IPS-15b (cell line): ENCODE data around the gene DNHD1.

Experiments used
- H3K27me3 ChIP-seq: one replicate; pipeline ENCODE4 v1.6.1; 2013; ENCODE audit warnings: low read length; ENCODE audit not compliant: control insufficient read depth, insufficient read depth
- H3K36me3 ChIP-seq: one replicate; pipeline ENCODE4 v1.6.1; 2013; ENCODE audit warnings: low read length; ENCODE audit not compliant: control insufficient read depth, insufficient read depth
- H3K4me1 ChIP-seq: one replicate; pipeline ENCODE4 v1.6.1; 2013; ENCODE audit warnings: mild to moderate bottlenecking, low read length; ENCODE audit not compliant: control insufficient read depth, insufficient read depth
- H3K4me3 ChIP-seq: one replicate; pipeline ENCODE4 v1.5.1; 2013; ENCODE audit warnings: low read depth, low read length
- H3K9ac ChIP-seq: one replicate; pipeline ENCODE4 v1.6.1; 2013; ENCODE audit warnings: low read depth, mild to moderate bottlenecking, low read length
- H3K9me3 ChIP-seq: one replicate; pipeline ENCODE4 v1.6.1; 2013; ENCODE audit warnings: mild to moderate bottlenecking, low read length; ENCODE audit not compliant: control insufficient read depth, insufficient read depth

Gene DNHD1

DNA sequence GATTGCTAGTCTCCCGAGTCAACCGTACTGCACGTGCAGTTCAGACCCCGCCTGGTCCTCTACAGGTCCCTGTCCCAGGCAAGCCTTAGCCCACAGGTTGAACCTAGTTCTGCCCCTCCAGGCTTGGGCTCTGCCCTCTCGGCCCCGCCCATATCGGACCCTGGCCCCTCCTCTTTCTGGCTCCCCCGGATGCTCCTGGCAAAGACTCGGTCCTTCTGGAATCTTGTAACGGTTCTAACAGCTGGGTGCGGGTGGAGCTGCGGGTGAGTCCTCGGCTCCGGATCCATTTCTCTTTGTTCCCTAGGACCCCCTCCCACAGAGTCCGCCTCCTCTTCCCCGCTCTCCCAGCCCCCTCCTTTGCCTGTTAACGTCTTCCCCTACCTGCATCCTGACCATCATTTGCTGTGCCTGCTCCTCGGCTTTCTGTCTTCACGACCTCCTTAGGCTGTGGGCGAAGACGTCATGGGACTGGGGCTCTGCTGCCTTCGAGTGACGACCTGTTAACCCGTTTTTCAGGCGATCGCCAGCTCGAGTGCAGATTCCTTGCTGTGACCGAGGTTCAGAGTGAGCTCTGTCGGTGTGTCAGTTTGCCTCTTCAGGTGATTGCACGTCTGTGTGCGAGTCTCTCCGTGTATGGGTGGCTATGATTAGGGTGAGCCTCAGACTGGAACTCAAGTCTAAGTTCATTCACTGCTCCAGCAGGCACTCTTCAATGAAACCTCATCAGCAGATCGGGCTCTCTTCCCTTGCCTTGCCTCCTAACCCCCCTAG lies at the start of gene DNHD1:
Gene DNHD1 (plus strand): TSS at position 212 of the 771 bp plus-strand sequence. CDS start 936 bp downstream, outside the sequence.
- Histone ChIP-seq H3K4me3 (peak within 1 kb of the TSS; percentile 27), H3K9me3 (no peaks in the 10 kb centered on the region), H3K9ac (no peak within 1 kb of the TSS), H3K4me1 (peaks cover 4% of the 10 kb centered on the region), H3K36me3 (no peaks in the 10 kb centered on the region), H3K27me3 (no peaks in the 10 kb centered on the region)

DNA sequence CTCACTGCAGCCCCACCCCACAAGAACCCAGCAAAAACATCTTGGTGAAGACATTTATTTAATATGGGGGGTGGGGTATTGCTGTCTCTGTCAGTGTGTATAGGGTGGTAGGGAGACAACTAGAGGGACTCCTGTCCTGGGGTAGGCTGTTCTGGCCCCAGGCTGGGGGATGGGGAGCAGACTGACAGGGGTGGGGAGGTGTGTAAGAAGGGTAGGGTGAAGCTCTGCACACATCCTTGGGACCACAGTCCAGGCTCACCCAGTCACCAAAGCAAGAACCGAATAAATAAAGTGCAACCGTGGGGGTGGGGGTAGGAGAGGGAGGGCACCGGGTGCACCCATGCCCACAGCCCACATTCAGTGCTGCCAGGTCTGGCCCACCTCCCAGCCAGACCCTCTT lies 48.5 kb upstream of the DNHD1 start:
- no peaks in the 10 kb centered on the region for H3K4me1 ChIP-seq
- no peaks in the 10 kb centered on the region for H3K9me3 ChIP-seq
- no peaks in the 10 kb centered on the region for H3K27me3 ChIP-seq
- no peak overlapping the region for H3K9ac ChIP-seq
- no peak overlapping the region for H3K4me3 ChIP-seq
- peaks cover 11% of the 10 kb centered on the region for H3K36me3 ChIP-seq

DNA sequence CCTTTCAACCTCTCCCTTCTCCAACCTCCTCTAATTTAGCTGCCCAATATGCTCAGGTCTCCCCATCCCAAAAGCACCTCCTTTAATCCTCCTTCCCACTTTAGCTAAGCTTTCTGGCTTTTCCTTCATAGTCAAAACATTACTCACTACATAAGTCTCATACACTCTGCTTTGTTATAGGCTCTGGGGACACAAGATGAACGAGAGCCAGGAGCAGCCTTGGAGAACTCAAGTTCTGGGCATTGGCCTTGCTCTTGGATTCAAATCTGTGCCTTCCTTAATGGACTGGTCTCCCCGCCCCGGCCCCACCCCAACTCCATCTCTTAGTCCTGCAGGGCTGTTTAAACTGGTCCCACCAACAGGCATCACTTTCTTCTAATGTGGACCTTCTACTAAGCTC lies 44.9 kb upstream of the DNHD1 start:
- Histone ChIP-seq H3K4me1 (no peaks in the 10 kb centered on the region), H3K4me3 (no peak overlapping the region), H3K27me3 (no peaks in the 10 kb centered on the region), H3K9me3 (no peaks in the 10 kb centered on the region), H3K36me3 (peaks cover 29% of the 10 kb centered on the region), H3K9ac (no peak overlapping the region)

DNA sequence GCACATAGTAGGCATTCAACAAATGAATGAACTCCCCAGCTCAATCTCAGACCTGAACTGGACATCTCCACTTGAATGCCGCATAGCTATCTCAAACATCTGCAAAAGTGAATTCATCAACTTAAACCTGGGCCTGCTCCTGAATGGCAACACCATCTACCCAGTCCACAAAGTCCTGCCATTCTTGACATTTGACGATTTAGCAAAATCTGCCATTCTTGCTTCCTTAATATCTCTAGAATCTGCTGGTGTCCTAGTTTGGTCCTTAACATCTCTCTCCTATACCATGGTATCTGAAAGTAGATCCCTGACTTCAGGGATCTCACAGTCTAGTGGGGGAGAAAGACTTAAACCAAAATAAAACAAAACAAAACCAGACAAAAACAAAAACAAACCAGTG lies 43.9 kb upstream of the DNHD1 start:
- peaks cover 35% of the 10 kb centered on the region for H3K36me3 ChIP-seq
- H3K4me1 ChIP-seq, result no peaks in the 10 kb centered on the region
- no peaks in the 10 kb centered on the region for H3K9me3 ChIP-seq
- no peaks in the 10 kb centered on the region for H3K27me3 ChIP-seq
- H3K9ac ChIP-seq, result no peak overlapping the region
- H3K4me3 ChIP-seq, result no peak overlapping the region

GRCh38 chr11:6455070-6455469 lies 42.0 kb upstream of the DNHD1 start:
- no peak overlapping the region for H3K9ac ChIP-seq
- no peaks in the 10 kb centered on the region for H3K9me3 ChIP-seq
- no peaks in the 10 kb centered on the region for H3K27me3 ChIP-seq
- no peaks in the 10 kb centered on the region for H3K4me1 ChIP-seq
- no peak overlapping the region for H3K4me3 ChIP-seq
- peaks cover 30% of the 10 kb centered on the region for H3K36me3 ChIP-seq

DNA sequence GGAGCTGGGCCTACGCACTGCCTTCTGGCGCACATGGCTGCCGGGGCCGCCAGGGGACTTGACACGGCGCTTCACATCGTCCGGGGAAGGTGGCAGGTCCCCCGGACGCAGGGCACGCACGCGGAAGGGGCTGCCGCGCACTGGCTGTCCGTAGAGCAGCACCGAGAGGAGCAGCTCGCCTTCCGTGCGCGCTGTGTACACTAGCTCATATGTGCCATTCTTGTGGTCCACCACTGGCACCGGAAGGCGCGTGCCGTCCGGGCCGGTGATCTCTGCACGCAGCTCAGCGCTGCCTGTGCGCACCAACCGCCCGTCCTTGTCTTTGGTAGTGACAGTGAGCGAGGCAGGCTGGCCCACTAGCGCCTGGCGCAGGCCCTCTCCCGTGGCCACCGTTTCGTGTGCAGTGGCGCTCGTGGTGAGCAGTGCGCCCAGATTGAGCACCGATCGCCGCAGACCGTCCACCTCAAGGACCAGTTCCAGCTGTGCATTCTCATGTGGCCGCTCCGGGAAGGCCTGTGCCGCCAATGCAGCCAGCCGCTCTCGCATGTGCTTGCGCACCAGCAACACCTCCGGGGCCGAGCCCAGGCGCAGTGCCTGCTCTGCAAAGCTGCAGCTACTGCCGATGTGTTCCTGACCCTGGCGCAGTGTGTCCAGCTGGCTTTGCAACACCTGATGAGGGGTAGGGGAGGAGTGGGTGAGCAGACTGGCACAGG lies 40.6 kb upstream of the DNHD1 start:
- Histone ChIP-seq H3K36me3 (peaks cover 24% of the 10 kb centered on the region), H3K27me3 (no peaks in the 10 kb centered on the region), H3K9me3 (no peaks in the 10 kb centered on the region), H3K4me1 (no peaks in the 10 kb centered on the region), H3K4me3 (no peak overlapping the region), H3K9ac (no peak overlapping the region)

GRCh38 chr11:6457581-6458320 lies 39.3 kb upstream of the DNHD1 start:
- no peaks in the 10 kb centered on the region for H3K27me3 ChIP-seq
- no peaks in the 10 kb centered on the region for H3K9me3 ChIP-seq
- H3K4me3 ChIP-seq, result no peak overlapping the region

DNA sequence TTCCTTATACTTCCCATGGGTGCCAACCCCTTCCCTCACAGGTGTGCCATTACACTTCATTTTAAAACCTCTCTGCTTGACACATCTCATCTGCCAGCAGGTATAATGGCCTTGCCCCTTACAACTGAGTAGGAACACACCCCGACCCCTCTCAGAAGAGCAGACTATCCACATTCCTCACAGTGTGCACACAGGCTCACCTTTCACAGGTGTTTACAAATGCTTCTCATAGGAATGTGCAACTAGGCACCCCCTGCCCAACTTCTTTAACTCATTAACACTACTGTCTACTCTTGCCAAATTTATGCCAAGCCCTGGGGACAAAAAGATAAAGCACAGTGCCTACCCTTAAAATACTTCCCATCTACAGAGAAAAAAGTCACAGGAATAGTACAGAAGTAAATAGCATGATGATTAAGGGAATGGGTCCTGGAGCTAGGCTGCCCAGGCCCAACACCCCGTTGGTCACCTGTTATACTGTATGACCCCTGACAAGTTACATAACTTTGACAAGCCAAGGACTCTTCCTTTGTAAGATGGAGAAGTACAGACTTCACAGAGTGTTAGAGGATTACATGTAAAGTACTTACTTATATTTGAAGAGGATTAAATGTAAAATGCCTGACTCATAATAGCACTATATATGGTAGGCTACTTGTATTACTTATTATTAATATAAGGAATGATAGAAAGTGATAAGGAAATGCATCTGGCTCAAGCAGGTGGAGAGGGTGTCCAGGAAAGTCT lies 38.6 kb upstream of the DNHD1 start:
- Histone ChIP-seq H3K9me3 (no peaks in the 10 kb centered on the region), H3K27me3 (no peaks in the 10 kb centered on the region), H3K4me3 (no peak overlapping the region), H3K4me1 (no peaks in the 10 kb centered on the region), H3K36me3 (peaks cover 24% of the 10 kb centered on the region), H3K9ac (no peak overlapping the region)

More at GRCh38 chr11:6457581-6458320, 39.3 kb upstream of the DNHD1 start:
- Histone ChIP-seq H3K36me3 (peaks cover 24% of the 10 kb centered on the region), H3K9ac (no peak overlapping the region), H3K4me1 (no peaks in the 10 kb centered on the region)

GRCh38 chr11:6459099-6459450 lies 38.0 kb upstream of the DNHD1 start:
- H3K36me3 ChIP-seq, result peaks cover 24% of the 10 kb centered on the region
- H3K9ac ChIP-seq, result no peak overlapping the region
- H3K4me3 ChIP-seq, result no peak overlapping the region
- H3K9me3 ChIP-seq, result no peaks in the 10 kb centered on the region
- H3K4me1 ChIP-seq, result no peaks in the 10 kb centered on the region
- H3K27me3 ChIP-seq, result no peaks in the 10 kb centered on the region

- peaks cover 7% of the 10 kb centered on the region for H3K4me1 ChIP-seq
- no peaks in the 10 kb centered on the region for H3K9me3 ChIP-seq
- H3K9ac ChIP-seq, result no peak overlapping the region
- H3K36me3 ChIP-seq, result no peaks in the 10 kb centered on the region
- no peak overlapping the region for H3K4me3 ChIP-seq
- H3K27me3 ChIP-seq, result peaks cover 5% of the 10 kb centered on the region
Observed at GRCh38 chr11:6468712-6469495, 28.2 kb upstream of the DNHD1 start.

- Histone ChIP-seq H3K4me3 (no peak overlapping the region), H3K9me3 (no peaks in the 10 kb centered on the region), H3K4me1 (peaks cover 11% of the 10 kb centered on the region), H3K9ac (no peak overlapping the region), H3K27me3 (peaks cover 5% of the 10 kb centered on the region), H3K36me3 (no peaks in the 10 kb centered on the region)
Observed at GRCh38 chr11:6469599-6469998, 27.5 kb upstream of the DNHD1 start.
